GM18505 (cell line): ENCODE data around the gene FAM229A.

ENCODE experiments used
- ATAC-seq: cut with Tn5 transposase; IDR thresholded peaks from one replicate; pipeline ENCODE4 v1.9.1; 2021; ENCODE audit not compliant: unreplicated experiment
- POLR2A ChIP-seq: IDR thresholded peaks from 4 replicates; pipeline ENCODE4 v1.6.1; 2011; ENCODE audit warnings: borderline replicate concordance; ENCODE audit not compliant: insufficient read depth, insufficient read length; ENCODE audit errors: extremely low read depth

The FAM229A gene

GRCh38 chr1:32318127-32318869, 44.0 kb downstream of the FAM229A start:
- TF ChIP-seq POLR2A: no peak
- no peak for ATAC-seq

GRCh38 chr1:32316903-32317277, 45.4 kb downstream of the FAM229A start:
- no peak for TF ChIP-seq POLR2A
- no peak for ATAC-seq

- no peak for TF ChIP-seq POLR2A
- ATAC-seq: no peak
Observed at GRCh38 chr1:32311709-32312393, 50.4 kb downstream of the FAM229A start.
